ENCODE results near the gene SLC6A12.

DNA sequence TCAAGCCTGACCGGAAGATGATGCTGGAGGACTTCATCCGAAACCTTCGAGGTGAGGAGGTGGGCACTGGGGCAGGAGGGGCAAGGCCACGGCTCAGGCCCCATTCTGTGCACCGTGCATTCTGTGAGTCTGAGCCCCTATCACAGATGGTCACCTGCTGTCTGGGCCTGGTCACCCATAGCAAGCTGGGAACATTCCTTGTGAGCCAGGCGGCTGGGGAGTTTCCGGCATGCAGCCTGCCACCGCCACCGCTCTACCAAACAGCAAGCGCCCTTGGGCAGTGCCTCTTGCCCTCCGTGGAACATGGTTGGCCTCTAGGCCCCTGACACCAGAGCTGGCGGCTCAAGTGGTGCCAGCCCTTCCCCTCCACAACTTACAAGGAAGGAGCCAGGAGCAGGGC is 56.3 kb downstream of the SLC6A12 start:
- TF ChIP-seq POLR2A (IDR thresholded peaks at IDR 0.05) = no peak
- TF ChIP-seq, protein P1, sequence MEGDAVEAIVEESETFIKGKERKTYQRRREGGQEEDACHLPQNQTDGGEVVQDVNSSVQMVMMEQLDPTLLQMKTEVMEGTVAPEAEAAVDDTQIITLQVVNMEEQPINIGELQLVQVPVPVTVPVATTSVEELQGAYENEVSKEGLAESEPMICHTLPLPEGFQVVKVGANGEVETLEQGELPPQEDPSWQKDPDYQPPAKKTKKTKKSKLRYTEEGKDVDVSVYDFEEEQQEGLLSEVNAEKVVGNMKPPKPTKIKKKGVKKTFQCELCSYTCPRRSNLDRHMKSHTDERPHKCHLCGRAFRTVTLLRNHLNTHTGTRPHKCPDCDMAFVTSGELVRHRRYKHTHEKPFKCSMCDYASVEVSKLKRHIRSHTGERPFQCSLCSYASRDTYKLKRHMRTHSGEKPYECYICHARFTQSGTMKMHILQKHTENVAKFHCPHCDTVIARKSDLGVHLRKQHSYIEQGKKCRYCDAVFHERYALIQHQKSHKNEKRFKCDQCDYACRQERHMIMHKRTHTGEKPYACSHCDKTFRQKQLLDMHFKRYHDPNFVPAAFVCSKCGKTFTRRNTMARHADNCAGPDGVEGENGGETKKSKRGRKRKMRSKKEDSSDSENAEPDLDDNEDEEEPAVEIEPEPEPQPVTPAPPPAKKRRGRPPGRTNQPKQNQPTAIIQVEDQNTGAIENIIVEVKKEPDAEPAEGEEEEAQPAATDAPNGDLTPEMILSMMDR (IDR thresholded peaks at IDR 0.05) = no peak
- TF ChIP-seq POLR2AphosphoS5 (IDR thresholded peaks at IDR 0.05; ENCODE audit: insufficient read depth in 1 of 2, low read depth in 1 of 2) = no peak

All from vagina (tissue), 2 donors.